Smooth muscle cell (in vitro differentiated cells): Measurements from ENCODE around the gene CMTM1. TPM values are rescaled to one million over a fixed set of nuclear protein-coding genes. Genes with fewer than 3 reads are reported as not detected.

Experiments used
- DNase-seq: peaks from one replicate; lab custom pipeline; 2025; ENCODE audit not compliant: unreplicated experiment; lab: John Stamatoyannopoulos, UW
- H2AFZ ChIP-seq: fragments of 200-600 bp; sonication (generic); 2 replicates; pipeline ENCODE4 v1.6.0; 2016; ENCODE audit warnings: antibody characterized with exemption, low read depth, mild to moderate bottlenecking
- H3F3A ChIP-seq: fragments of 200-600 bp; sonication (generic); 2 replicates; pipeline ENCODE4 v1.6.0; 2017; ENCODE audit warnings: antibody characterized with exemption, low read depth
- H3K27ac ChIP-seq: fragments of 200-600 bp; sonication (generic); 2 replicates; pipeline ENCODE4 v1.5.1; 2016; ENCODE audit warnings: low read depth, mild to moderate bottlenecking
- H3K27me3 ChIP-seq: fragments of 200-600 bp; sonication (generic); 2 replicates; pipeline ENCODE4 v1.6.1; 2016; ENCODE audit warnings: low read depth, mild to moderate bottlenecking
- H3K36me3 ChIP-seq: fragments of 200-600 bp; sonication (generic); 2 replicates; pipeline ENCODE4 v1.5.1; 2016; ENCODE audit warnings: low read depth
- H3K4me1 ChIP-seq: fragments of 200-600 bp; sonication (generic); 2 replicates; pipeline ENCODE4 v1.5.1; 2016; ENCODE audit warnings: low read depth
- H3K4me2 ChIP-seq: fragments of 200-600 bp; sonication (generic); 2 replicates; pipeline ENCODE4 v1.6.0; 2016; ENCODE audit warnings: mild to moderate bottlenecking
- H3K4me3 ChIP-seq: fragments of 200-600 bp; sonication (generic); 2 replicates; pipeline ENCODE4 v1.5.1; 2016; ENCODE audit warnings: mild to moderate bottlenecking
- H3K79me2 ChIP-seq: fragments of 200-600 bp; sonication (generic); 2 replicates; pipeline ENCODE4 v1.6.0; 2016; ENCODE audit warnings: low read depth, mild to moderate bottlenecking
- H3K9ac ChIP-seq: fragments of 200-600 bp; sonication (generic); 2 replicates; pipeline ENCODE4 v1.6.0; 2016; ENCODE audit warnings: low read depth
- H3K9me3 ChIP-seq: fragments of 200-600 bp; sonication (generic); replicated peaks from 2 replicates; pipeline ENCODE4 v1.5.1; 2016; ENCODE audit warnings: low read depth
- H4K20me1 ChIP-seq: fragments of 200-600 bp; sonication (generic); 2 replicates; pipeline ENCODE4 v1.6.0; 2016; ENCODE audit warnings: low read depth
- WGBS: methylation state at CpG from one replicate; pipeline ENCODE4 v1.1.7; 2016; ENCODE audit warnings: low lambda C conversion rate; 5-methylcytosine and 5-hydroxymethylcytosine counted together
- polyA plus RNA-seq: library from polyadenylated mRNA; unstranded; fragments of >200 nt; fragmentation: Nextera tagmentation; extraction: Ambion mirVana; gene quantifications from 2 replicates; pipeline ENCODE4 v1.2.1, GENCODE V29; 2016
- total RNA-seq: library from RNA; depleted of rRNA; stranded (reverse); fragments of >200 nt; gene quantifications from 2 replicates; pipeline ENCODE4 v1.2.3, GENCODE V29; 2014
- TF ChIP-seq, protein P1 (sequence below): fragments of 200-600 bp; sonication (generic); IDR thresholded peaks from 2 replicates; pipeline ENCODE4 v1.5.1; 2017; ENCODE audit warnings: borderline replicate concordance, mild to moderate bottlenecking, antibody characterized with exemption; ENCODE audit not compliant: insufficient read depth, poor library complexity, severe bottlenecking

The CMTM1 gene
- total and polyA plus RNA-seq, 2 experiments from 2014 or later: 0.27 to 2.5 TPM

DNA sequence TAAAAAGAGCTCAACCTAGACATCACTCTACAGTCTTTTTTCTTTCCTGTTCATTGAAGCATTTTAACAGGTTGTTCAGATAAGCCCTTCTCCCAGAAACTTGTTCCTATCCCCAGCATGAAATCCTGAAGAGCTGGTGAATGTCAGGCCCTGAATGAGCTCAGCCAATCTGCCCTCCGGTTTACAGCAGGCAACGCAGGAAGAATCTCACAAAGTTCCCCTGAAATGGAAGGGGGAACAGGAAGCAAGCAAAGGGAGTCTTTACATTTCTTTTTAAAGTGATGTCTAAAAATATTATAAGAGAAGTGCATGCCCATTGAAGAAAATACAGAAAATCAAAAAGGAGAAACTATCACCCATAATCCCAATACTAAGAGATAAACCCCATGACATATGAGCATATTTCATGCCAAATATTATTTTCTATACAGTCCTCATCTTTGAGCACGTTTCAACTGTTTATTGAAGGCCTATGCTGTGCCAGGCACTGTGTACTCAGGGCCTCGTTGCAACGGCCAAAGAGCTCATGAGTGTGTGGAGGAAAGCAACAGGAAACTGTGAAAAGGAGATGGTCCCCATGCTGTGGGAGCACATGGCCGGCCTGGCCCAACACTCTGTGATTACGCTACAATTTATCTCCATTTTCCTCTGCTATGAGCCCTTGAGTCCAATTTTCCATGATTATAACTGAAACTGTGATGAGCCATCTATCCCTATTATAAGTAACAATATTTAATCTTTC is 22.1 kb upstream of the CMTM1 start:
- Histone ChIP-seq H3K4me1 (peaks cover 6% of the 10 kb centered on the region), H4K20me1 (no peaks in the 10 kb centered on the region), H3K79me2 (no peaks in the 10 kb centered on the region), H3K9ac (no peak overlapping the region), H3K4me3 (no peak overlapping the region), H3K4me2 (no peak overlapping the region), H2AFZ (no peak overlapping the region), H3K27ac (no peak overlapping the region), H3K9me3 (no peaks in the 10 kb centered on the region), H3K27me3 (no peaks in the 10 kb centered on the region), H3K36me3 (no peaks in the 10 kb centered on the region), H3F3A (peaks cover 3% of the 10 kb centered on the region)
- WGBS: 89% methylated on average over 7 of the region's 7 CpGs
- DNase-seq: no peak
- TF ChIP-seq, protein P1, sequence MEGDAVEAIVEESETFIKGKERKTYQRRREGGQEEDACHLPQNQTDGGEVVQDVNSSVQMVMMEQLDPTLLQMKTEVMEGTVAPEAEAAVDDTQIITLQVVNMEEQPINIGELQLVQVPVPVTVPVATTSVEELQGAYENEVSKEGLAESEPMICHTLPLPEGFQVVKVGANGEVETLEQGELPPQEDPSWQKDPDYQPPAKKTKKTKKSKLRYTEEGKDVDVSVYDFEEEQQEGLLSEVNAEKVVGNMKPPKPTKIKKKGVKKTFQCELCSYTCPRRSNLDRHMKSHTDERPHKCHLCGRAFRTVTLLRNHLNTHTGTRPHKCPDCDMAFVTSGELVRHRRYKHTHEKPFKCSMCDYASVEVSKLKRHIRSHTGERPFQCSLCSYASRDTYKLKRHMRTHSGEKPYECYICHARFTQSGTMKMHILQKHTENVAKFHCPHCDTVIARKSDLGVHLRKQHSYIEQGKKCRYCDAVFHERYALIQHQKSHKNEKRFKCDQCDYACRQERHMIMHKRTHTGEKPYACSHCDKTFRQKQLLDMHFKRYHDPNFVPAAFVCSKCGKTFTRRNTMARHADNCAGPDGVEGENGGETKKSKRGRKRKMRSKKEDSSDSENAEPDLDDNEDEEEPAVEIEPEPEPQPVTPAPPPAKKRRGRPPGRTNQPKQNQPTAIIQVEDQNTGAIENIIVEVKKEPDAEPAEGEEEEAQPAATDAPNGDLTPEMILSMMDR: no peak

DNA sequence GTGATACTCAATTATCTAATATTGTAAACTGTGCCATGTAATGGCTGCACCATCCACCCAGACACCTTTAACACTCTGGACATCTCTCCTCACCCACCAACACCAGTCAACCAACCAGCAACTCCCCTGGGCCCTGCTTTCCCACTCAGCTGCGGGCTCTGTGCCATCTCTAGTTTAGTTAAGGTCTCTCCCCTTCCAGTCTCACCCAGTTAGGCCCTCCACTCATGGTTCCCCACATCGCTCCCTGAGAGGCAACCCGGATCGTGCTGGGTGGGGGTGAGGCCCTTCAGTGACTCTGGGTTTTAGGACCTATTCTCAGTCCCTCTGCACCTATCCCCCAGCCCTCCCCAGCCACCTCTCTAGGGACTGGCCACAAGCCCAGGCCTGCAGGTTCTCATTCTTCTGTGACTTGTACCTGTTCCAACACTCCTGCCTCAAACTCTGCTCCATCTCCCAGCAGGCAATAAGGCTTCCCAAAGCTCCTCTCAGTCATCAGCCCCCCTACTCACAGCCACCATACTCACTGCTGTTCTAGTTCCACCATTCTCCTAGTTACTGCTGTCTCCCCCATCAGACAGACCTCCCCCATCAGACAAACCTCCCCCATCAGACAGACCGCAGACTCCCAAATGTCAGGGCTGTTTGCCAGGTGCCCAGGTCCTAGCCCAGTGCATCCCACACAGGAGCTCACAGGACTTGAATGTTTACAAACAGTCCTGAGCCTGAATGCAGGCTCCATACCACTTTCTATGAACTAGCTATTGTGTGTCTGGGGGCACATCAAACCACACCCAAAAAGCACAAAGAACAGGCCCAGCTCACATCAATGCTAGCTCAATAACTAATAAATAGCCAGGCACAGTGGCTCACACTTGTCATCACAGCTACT is 18.9 kb upstream of the CMTM1 start:
- H4K20me1 ChIP-seq: no peaks in the 10 kb centered on the region
- H3K9ac ChIP-seq: no peak overlapping the region
- H3K4me2 ChIP-seq: no peak overlapping the region
- peaks cover 9% of the 10 kb centered on the region for H3F3A ChIP-seq
- DNase-seq: no peak
- no peaks in the 10 kb centered on the region for H3K36me3 ChIP-seq
- H3K27me3 ChIP-seq: no peaks in the 10 kb centered on the region
- 95% methylated on average over 5 of the region's 5 CpGs for WGBS
- H3K27ac ChIP-seq: no peak overlapping the region
- no peaks in the 10 kb centered on the region for H3K79me2 ChIP-seq
- H3K4me3 ChIP-seq: no peak overlapping the region
- H2AFZ ChIP-seq: no peak overlapping the region
- H3K9me3 ChIP-seq: no peaks in the 10 kb centered on the region
- H3K4me1 ChIP-seq: peaks cover 13% of the 10 kb centered on the region
- TF ChIP-seq, protein P1: no peak

DNA sequence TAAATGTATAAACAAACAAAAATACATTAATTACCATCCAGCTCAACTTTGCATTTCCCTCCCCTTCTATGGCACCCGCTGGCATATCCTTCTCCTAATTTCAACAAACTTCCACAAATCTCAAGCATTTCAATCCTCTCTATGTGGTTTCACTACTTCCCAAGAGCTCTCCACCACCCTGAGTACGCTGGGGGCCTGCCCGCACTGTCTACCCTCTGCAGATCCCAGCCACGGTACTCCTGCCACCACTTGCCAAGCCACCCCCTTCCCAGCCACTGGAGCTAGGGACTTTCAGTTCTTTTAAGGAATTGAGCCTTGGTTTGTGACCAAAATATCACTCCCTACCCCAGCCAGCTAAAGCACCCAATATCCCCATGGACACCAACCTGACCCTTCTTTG is 18.2 kb upstream of the CMTM1 start:
- Histone ChIP-seq H2AFZ (no peak overlapping the region), H3K36me3 (no peaks in the 10 kb centered on the region), H3K4me1 (peaks cover 15% of the 10 kb centered on the region), H3K27ac (no peak overlapping the region), H3F3A (peaks cover 9% of the 10 kb centered on the region), H3K9me3 (no peaks in the 10 kb centered on the region), H3K79me2 (peaks cover 6% of the 10 kb centered on the region), H4K20me1 (no peaks in the 10 kb centered on the region), H3K9ac (no peak overlapping the region), H3K27me3 (no peaks in the 10 kb centered on the region), H3K4me2 (no peak overlapping the region), H3K4me3 (no peak overlapping the region)
- TF ChIP-seq, protein P1: no peak
- 99% methylated on average over 4 of the region's 4 CpGs for WGBS
- DNase-seq: no peak
